ENCODE measurements around the gene HMCN2. TPM values are rescaled to one million over a fixed set of nuclear protein-coding genes. Genes with fewer than 3 reads are reported as not detected.

HMCN2 gene
- total RNA-seq, 1 experiment from 2014 or later = 8.6 TPM

- Histone ChIP-seq H3K4ac (ENCODE audit: low read depth, low read length) (no peak overlapping the region), H3K4me2 (ENCODE audit: insufficient read depth, insufficient read length, low read length) (no peak overlapping the region), H3K79me2 (ENCODE audit: insufficient read depth, low read length) (no peaks in the 10 kb centered on the region), H2BK12ac (ENCODE audit: insufficient read length, low read depth, low read length) (no peak overlapping the region), H3K56ac (ENCODE audit: insufficient read length, low read depth, low read length) (no peak overlapping the region), H2AK5ac (ENCODE audit: insufficient read length, low read length) (no peak overlapping the region), H3K23ac (ENCODE audit: insufficient read length, low read depth, low read length) (no peak overlapping the region), H3K18ac (ENCODE audit: insufficient read length, low read depth, low read length) (no peak overlapping the region), H2AFZ (ENCODE audit: low read length) (no peak overlapping the region), H3K14ac (ENCODE audit: insufficient read depth, low read length) (no peak overlapping the region), H3K27ac (ENCODE audit: insufficient read length, low read depth, low read length) (no peak overlapping the region), H3K4me1 (ENCODE audit: insufficient read depth, low read length) (no peaks in the 10 kb centered on the region), H4K91ac (ENCODE audit: insufficient read length, low read depth, low read length) (no peak overlapping the region), H4K20me1 (ENCODE audit: control insufficient read depth, insufficient read depth, insufficient read length) (no peaks in the 10 kb centered on the region), H4K5ac (ENCODE audit: insufficient read length, low read depth, low read length) (no peak overlapping the region), H3K9ac (ENCODE audit: extremely low read depth, insufficient read length, low read length) (no peak overlapping the region), H4K8ac (replicated peaks; ENCODE audit: insufficient read length, low read depth, low read length) (no peak overlapping the region), H3K23me2 (ENCODE audit: insufficient read length, low read depth, low read length, poor library complexity, severe bottlenecking) (no peaks in the 10 kb centered on the region), H3T11ph (ENCODE audit: low read length) (no peak overlapping the region), H3K27me3 (ENCODE audit: insufficient read depth, low read length) (no peaks in the 10 kb centered on the region), H2BK5ac (ENCODE audit: insufficient read length, low read length) (no peak overlapping the region), H2BK20ac (ENCODE audit: low read depth, low read length, poor library complexity, severe bottlenecking) (no peak overlapping the region), H2BK120ac (ENCODE audit: low read depth, low read length, poor library complexity, severe bottlenecking) (no peak overlapping the region), H3K79me1 (ENCODE audit: insufficient read depth, low read depth, low read length, poor library complexity, severe bottlenecking) (no peaks in the 10 kb centered on the region), H3K9me3 (ENCODE audit: control insufficient read depth, low read depth, low read length) (no peaks in the 10 kb centered on the region), H2BK15ac (ENCODE audit: low read depth, low read length) (no peak overlapping the region)
- H3K27ac Mint-ChIP-seq = no peak overlapping the region; a peak in 1 of 7 replicates
- no peaks in the 10 kb centered on the region for H3K4me1 Mint-ChIP-seq
- H3K9me3 Mint-ChIP-seq = no peaks in the 10 kb centered on the region; a peak in 1 of 5 replicates
- TF ChIP-seq CTCF (conservative IDR thresholded peaks at IDR 0.05) = no peak
- no peaks in the 10 kb centered on the region; the same call in none of the 2 replicates for H3K27me3 Mint-ChIP-seq (ENCODE audit: low read depth)
- WGBS (ENCODE audit: extremely low coverage, insufficient read length, low lambda C conversion rate) = no CpG with 5 or more reads among the region's 3 CpGs
- peaks cover 0 to 16% (median 3%) of the 10 kb centered on the region in 3 experiments; a peak in 4 of 7 replicates for H3K36me3 Mint-ChIP-seq (ENCODE audit: insufficient read depth in 1 of 3, low read depth in 3 of 3)
- no peak overlapping the region for H3K4me3 Mint-ChIP-seq
- no peak for DNase-seq
These were observed 146.0 kb downstream of the HMCN2 start for GRCh38 chr9:130411566-130411915.

Measured in H9 (cell line).